Measurements from ENCODE around the gene TMA16.

GRCh38 chr4:163566257-163566796 is 71.8 kb downstream of the TMA16 start:
- TF ChIP-seq EP300 (conservative IDR thresholded peaks at IDR 0.05; ENCODE audit: poor library complexity, severe bottlenecking) (no peak), POLR2AphosphoS5 (IDR thresholded peaks at IDR 0.05) (no peak), CTCF (IDR thresholded peaks at IDR 0.05; ENCODE audit: poor library complexity, severe bottlenecking) (no peak), REST (IDR thresholded peaks at IDR 0.05; ENCODE audit: borderline replicate concordance) (no peak), TAF1 (IDR thresholded peaks at IDR 0.05; ENCODE audit: low read depth) (no peak), EZH2 (IDR thresholded peaks at IDR 0.05; ENCODE audit: borderline replicate concordance, insufficient read depth, low read length, poor library complexity, severe bottlenecking) (no peak)
